H7 (cell line): ENCODE measurements around the gene FAXC. TPM values are rescaled to one million over a fixed set of nuclear protein-coding genes. Genes with fewer than 3 reads are reported as not detected.

Source experiments
- DNase-seq: peaks from one replicate; pipeline ENCODE4 v3.0.0; 2012
- H3K27me3 ChIP-seq: 2 replicates; pipeline ENCODE4 v1.6.0; 2011; ENCODE audit warnings: mild to moderate bottlenecking, low read length; ENCODE audit not compliant: control insufficient read depth, insufficient read depth
- H3K36me3 ChIP-seq: replicated peaks from 2 replicates; pipeline ENCODE4 v1.5.1; 2011; ENCODE audit warnings: low read length; ENCODE audit not compliant: control insufficient read depth, insufficient read depth
- H3K4me3 ChIP-seq: 2 replicates; pipeline ENCODE4 v1.5.1; 2011; ENCODE audit warnings: low read depth, mild to moderate bottlenecking, control low read depth, low read length, moderate library complexity; ENCODE audit not compliant: insufficient read depth
- total RNA-seq: library from RNA; depleted of rRNA; stranded (reverse); fragments of >200 nt; shearing (Covaris generic); gene quantifications from 2 replicates; pipeline ENCODE4 v1.2.3, GENCODE V29; 2014; rRNA removed

FAXC gene
- 4.7 and 7.4 TPM in 2 replicates for total RNA-seq

GRCh38 chr6:99349171-99350141, at the start of gene FAXC:
Gene FAXC (minus strand): TSS chr6:99349674. CDS start chr6:99349372, 302 bp downstream.
- DNase-seq = peak; percentile 90
- H3K36me3 ChIP-seq = no peaks in the 10 kb centered on the region
- peak within 1 kb of the TSS; percentile 69 for H3K4me3 ChIP-seq
- peaks cover 4% of the 10 kb centered on the region; the same call in 1 of the 2 replicates for H3K27me3 ChIP-seq

GRCh38 chr6:99397287-99397686, 47.8 kb upstream of the FAXC start:
- Histone ChIP-seq H3K4me3 (no peak overlapping the region), H3K36me3 (peaks cover 18% of the 10 kb centered on the region), H3K27me3 (no peaks in the 10 kb centered on the region)
- DNase-seq = no peak

GRCh38 chr6:99393698-99394531, 44.4 kb upstream of the FAXC start, which contains the start of gene COQ3:
Gene COQ3 (minus strand): TSS chr6:99394195. CDS start chr6:99394179, 16 bp downstream.
- H3K4me3 ChIP-seq = peak within 1 kb of the TSS; percentile 77
- peak; percentile 93 for DNase-seq

GRCh38 chr6:99393366-99393697, 43.9 kb upstream of the FAXC start:
- Histone ChIP-seq H3K4me3 (peak overlapping the region; percentile 77), H3K27me3 (no peaks in the 10 kb centered on the region), H3K36me3 (no peaks in the 10 kb centered on the region; the same call in 1 of the 2 replicates)
- DNase-seq = no peak

More at GRCh38 chr6:99393698-99394531, 44.4 kb upstream of the FAXC start, which contains the start of gene COQ3:
- Histone ChIP-seq H3K27me3 (no peaks in the 10 kb centered on the region), H3K36me3 (no peaks in the 10 kb centered on the region; the same call in 1 of the 2 replicates)

- Histone ChIP-seq H3K27me3 (no peaks in the 10 kb centered on the region), H3K4me3 (no peak overlapping the region), H3K36me3 (no peaks in the 10 kb centered on the region)
- DNase-seq = no peak
Measured at GRCh38 chr6:99390896-99391295, 41.4 kb upstream of the FAXC start.

- H3K36me3 ChIP-seq = no peaks in the 10 kb centered on the region
- no peak overlapping the region for H3K4me3 ChIP-seq
- no peaks in the 10 kb centered on the region for H3K27me3 ChIP-seq
- no peak for DNase-seq
Measured at GRCh38 chr6:99384507-99384906, 35.0 kb upstream of the FAXC start.

- no peak for DNase-seq
- H3K4me3 ChIP-seq = no peak overlapping the region
- no peaks in the 10 kb centered on the region for H3K27me3 ChIP-seq
- no peaks in the 10 kb centered on the region for H3K36me3 ChIP-seq
Measured at GRCh38 chr6:99378636-99379035, 29.2 kb upstream of the FAXC start.

- Histone ChIP-seq H3K4me3 (no peak overlapping the region), H3K27me3 (no peaks in the 10 kb centered on the region), H3K36me3 (no peaks in the 10 kb centered on the region)
- peak; percentile 38 for DNase-seq
Measured at GRCh38 chr6:99369533-99369932, 20.1 kb upstream of the FAXC start.

- no peaks in the 10 kb centered on the region for H3K36me3 ChIP-seq
- no peak for DNase-seq
- no peaks in the 10 kb centered on the region for H3K27me3 ChIP-seq
- no peak overlapping the region for H3K4me3 ChIP-seq
Measured at GRCh38 chr6:99366852-99367251, 17.4 kb upstream of the FAXC start.

- Histone ChIP-seq H3K27me3 (no peaks in the 10 kb centered on the region), H3K36me3 (no peaks in the 10 kb centered on the region), H3K4me3 (no peak overlapping the region)
- DNase-seq = no peak
Measured at GRCh38 chr6:99364026-99364425, 14.6 kb upstream of the FAXC start.

- H3K4me3 ChIP-seq = no peak overlapping the region
- DNase-seq = no peak
- H3K27me3 ChIP-seq = no peaks in the 10 kb centered on the region
- H3K36me3 ChIP-seq = no peaks in the 10 kb centered on the region
Measured at GRCh38 chr6:99362678-99363268, 13.3 kb upstream of the FAXC start.

- Histone ChIP-seq H3K4me3 (no peak overlapping the region), H3K27me3 (no peaks in the 10 kb centered on the region), H3K36me3 (no peaks in the 10 kb centered on the region)
- no peak for DNase-seq
Measured at GRCh38 chr6:99359800-99360199, 10.3 kb upstream of the FAXC start.

GRCh38 chr6:99356641-99357040, 7.2 kb upstream of the FAXC start:
- H3K27me3 ChIP-seq = no peaks in the 10 kb centered on the region
- H3K36me3 ChIP-seq = no peaks in the 10 kb centered on the region
- no peak for DNase-seq
- H3K4me3 ChIP-seq = no peak overlapping the region

- Histone ChIP-seq H3K27me3 (peaks cover 4% of the 10 kb centered on the region; the same call in 1 of the 2 replicates), H3K36me3 (no peaks in the 10 kb centered on the region), H3K4me3 (no peak overlapping the region)
- no peak for DNase-seq
Measured at GRCh38 chr6:99354983-99355382, 5.5 kb upstream of the FAXC start.
